SK-N-SH (cell line): ENCODE data around the gene DDX39B.

Source experiments
- CTCF ChIP-seq: fragments of 200-600 bp; sonication (generic); IDR thresholded peaks from 2 replicates; pipeline ENCODE4 v1.6.1; 2017; ENCODE audit warnings: antibody characterized with exemption, mild to moderate bottlenecking, moderate library complexity
- RXRA ChIP-seq: IDR thresholded peaks from 2 replicates; pipeline ENCODE4 v1.4.0; 2012; ENCODE audit warnings: low read depth, mild to moderate bottlenecking, borderline replicate concordance

DNA sequence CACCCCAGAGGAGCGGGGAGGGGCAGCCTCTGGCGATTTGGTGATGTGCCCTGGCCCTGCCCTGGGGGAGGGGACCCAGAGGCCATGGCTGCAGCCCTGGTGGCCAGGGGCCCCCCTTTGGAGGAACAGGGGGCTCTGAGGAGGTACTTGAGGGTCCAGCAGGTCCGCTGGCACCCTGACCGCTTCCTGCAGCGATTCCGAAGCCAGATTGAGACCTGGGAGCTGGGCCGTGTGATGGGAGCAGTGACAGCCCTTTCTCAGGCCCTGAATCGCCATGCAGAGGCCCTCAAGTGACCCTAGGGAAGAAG, 16.5 kb upstream of the DDX39B start:
- no peak for TF ChIP-seq CTCF
- no peak for TF ChIP-seq RXRA
